ENCODE measurements around the gene DNAAF1. TPM values are rescaled to one million over a fixed set of nuclear protein-coding genes. Genes with fewer than 3 reads are reported as not detected.

The DNAAF1 gene
- total and polyA plus RNA-seq, 2 donors (not counting 3 experiments of a cell fraction or from before 2014, with no cell fraction given): 0.01 TPM; not detected in 1

DNA sequence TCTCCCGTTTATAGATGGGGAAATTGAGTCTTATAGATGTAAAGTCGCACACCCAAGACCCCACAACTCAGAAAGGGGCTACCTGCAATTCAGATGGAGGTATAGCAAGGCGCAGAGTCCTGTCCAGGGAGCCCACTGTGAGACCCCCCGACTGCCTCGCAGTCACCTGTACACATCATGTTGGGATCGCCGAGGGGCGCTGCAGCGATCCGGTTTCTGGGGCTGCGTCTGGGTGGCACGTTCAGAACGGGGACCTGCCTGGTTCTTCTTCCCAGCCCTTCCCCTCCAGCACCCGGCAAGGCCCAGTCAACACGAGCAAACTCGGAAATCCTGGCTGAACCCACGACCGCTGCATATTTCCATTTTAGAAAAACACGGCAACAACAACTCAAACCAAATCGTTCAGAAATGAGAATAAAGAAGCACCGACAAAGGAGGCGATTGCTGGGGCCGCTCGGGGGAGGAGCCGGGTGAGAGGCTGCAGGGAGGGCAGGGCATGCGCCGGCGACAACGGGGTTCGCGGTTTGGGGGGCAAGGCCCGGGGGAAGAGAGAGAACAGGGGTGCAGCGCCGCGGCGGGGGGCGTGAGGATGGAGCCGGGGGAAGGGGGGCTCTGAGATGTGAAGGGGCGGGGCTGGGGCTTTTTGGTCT lies 774 bp upstream of the DNAAF1 start:
- dilution Hi-C loops (cut with MboI; ENCODE audit: extremely low pct_ligation_motif_present, low sequenced_read_pairs) (no loop called here), intact Hi-C loops (cut with micrococcal nuclease) (loop anchor here (2.0 kb wide), 2 partner anchors 28 to 40 kb away; partner anchors contain the start of gene MBTPS1)
- DNase-seq (ENCODE audit: low read depth, low spot score) (peak; percentile 48), FAIRE-seq (peak; percentile 73)
- Histone ChIP-seq H3K4me2 (ENCODE audit: insufficient read depth, low read length) (peak overlapping the region; percentile 80), H3K27me3 (ENCODE audit: control insufficient read depth in 2 of 2, insufficient read depth in 2 of 2, low read length in 2 of 2) (peaks cover 0 to 4% of the 10 kb centered on the region in 2 experiments), H3K4me3 (replicated peaks in 1 of 3; ENCODE audit: insufficient read depth in 1 of 3, low read depth in 1 of 3, low read length in 3 of 3) (peak overlapping the region; percentile 62 to 91 (median 85)), H3K27ac (ENCODE audit: insufficient read depth, low read depth, low read length) (no peak overlapping the region), H3K9me1 (replicated peaks; ENCODE audit: control insufficient read depth, extremely low read depth, insufficient read depth, low read length) (no peaks in the 10 kb centered on the region), H4K20me1 (replicated peaks; ENCODE audit: control insufficient read depth, extremely low read depth, insufficient read depth, low read length) (peaks cover 5% of the 10 kb centered on the region), H3K9ac (replicated peaks; ENCODE audit: extremely low read depth, insufficient read depth, low read length) (peak overlapping the region; percentile 46), H3K9me3 (replicated peaks; ENCODE audit: control insufficient read depth, insufficient read depth, low read length) (no peaks in the 10 kb centered on the region), H3K79me2 (ENCODE audit: control insufficient read depth, insufficient read depth, low read length) (peaks cover 11% of the 10 kb centered on the region), H3K4me1 (ENCODE audit: control insufficient read depth, extremely low read depth, insufficient read depth, low read length) (peaks cover 5% of the 10 kb centered on the region), H3K36me3 (ENCODE audit: control insufficient read depth in 2 of 2, extremely low read depth in 1 of 2, insufficient read depth in 2 of 2, low read length in 2 of 2) (no peaks in the 10 kb centered on the region), H2AFZ (ENCODE audit: low read depth, low read length) (peak overlapping the region; percentile 22)
- TF ChIP-seq GATA2 (IDR thresholded peaks at IDR 0.05; ENCODE audit: insufficient read depth, insufficient read length, low read depth, low read length): no peak
- TF ChIP-seq, protein P1, sequence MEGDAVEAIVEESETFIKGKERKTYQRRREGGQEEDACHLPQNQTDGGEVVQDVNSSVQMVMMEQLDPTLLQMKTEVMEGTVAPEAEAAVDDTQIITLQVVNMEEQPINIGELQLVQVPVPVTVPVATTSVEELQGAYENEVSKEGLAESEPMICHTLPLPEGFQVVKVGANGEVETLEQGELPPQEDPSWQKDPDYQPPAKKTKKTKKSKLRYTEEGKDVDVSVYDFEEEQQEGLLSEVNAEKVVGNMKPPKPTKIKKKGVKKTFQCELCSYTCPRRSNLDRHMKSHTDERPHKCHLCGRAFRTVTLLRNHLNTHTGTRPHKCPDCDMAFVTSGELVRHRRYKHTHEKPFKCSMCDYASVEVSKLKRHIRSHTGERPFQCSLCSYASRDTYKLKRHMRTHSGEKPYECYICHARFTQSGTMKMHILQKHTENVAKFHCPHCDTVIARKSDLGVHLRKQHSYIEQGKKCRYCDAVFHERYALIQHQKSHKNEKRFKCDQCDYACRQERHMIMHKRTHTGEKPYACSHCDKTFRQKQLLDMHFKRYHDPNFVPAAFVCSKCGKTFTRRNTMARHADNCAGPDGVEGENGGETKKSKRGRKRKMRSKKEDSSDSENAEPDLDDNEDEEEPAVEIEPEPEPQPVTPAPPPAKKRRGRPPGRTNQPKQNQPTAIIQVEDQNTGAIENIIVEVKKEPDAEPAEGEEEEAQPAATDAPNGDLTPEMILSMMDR (IDR thresholded peaks at IDR 0.05; ENCODE audit: extremely low read depth in 1 of 2, insufficient read depth in 1 of 2, low read depth in 1 of 2, low read length in 2 of 2): peak in 1 of 2 donors; percentile 7
- BruUV-seq (replicated peaks): TSS peak; percentile 53
- POLR2A ChIA-PET: no interaction called here
- CTCF ChIA-PET: interaction anchor here (1.0 to 2.3 kb wide), 5 partner anchors 10 to 188 kb away, joined by 3 to 12 read pairs (median 5); partner anchors contain the start of genes MBTPS1 and TAF1C

DNA sequence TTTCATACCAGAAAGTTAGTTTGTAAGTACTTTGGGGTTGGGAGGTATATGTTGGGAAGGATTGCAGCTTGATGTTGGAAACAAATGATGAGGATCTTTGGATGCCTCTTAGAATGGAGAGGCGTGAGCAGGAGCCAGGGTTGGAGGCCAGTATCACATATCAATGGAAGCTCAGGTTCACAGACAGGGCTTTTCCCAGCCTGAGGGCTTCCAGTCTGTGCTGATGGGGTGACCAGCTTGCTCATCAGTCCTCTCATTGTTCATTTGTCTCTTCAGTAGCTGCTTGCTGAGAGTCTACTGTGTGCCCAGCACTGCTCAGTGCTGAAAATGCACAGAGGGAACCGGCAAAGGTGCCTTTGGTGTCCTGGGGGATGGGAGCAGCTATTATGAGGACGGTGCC lies 5.8 kb downstream of the DNAAF1 start:
- no peak for DNase-seq (ENCODE audit: low read depth, low spot score)

More for the DNA sequence above, 5.8 kb downstream of the DNAAF1 start:
- no peak overlapping the region for H3K27ac ChIP-seq (ENCODE audit: insufficient read depth, low read depth, low read length)
- H3K4me3 ChIP-seq (replicated peaks in 1 of 3; ENCODE audit: insufficient read depth in 1 of 3, low read depth in 1 of 3, low read length in 3 of 3): no peak overlapping the region
- H4K20me1 ChIP-seq (replicated peaks; ENCODE audit: control insufficient read depth, extremely low read depth, insufficient read depth, low read length): no peaks in the 10 kb centered on the region
- no peaks in the 10 kb centered on the region for H3K9me1 ChIP-seq (replicated peaks; ENCODE audit: control insufficient read depth, extremely low read depth, insufficient read depth, low read length)
- POLR2A ChIA-PET: no interaction called here
- intact Hi-C loops (cut with micrococcal nuclease): no loop called here
- dilution Hi-C loops (cut with MboI; ENCODE audit: extremely low pct_ligation_motif_present, low sequenced_read_pairs): no loop called here
- H2AFZ ChIP-seq (ENCODE audit: low read depth, low read length): no peak overlapping the region
- TF ChIP-seq FOS (IDR thresholded peaks at IDR 0.05; ENCODE audit: borderline replicate concordance, insufficient read depth, low read length) (no peak), EZH2 (IDR thresholded peaks at IDR 0.05; ENCODE audit: borderline replicate concordance, low read depth, low read length, severe bottlenecking) (no peak), POLR2AphosphoS5 (IDR thresholded peaks at IDR 0.05; ENCODE audit: insufficient read depth, low read depth, low read length) (no peak)
- TF ChIP-seq, protein P2, sequence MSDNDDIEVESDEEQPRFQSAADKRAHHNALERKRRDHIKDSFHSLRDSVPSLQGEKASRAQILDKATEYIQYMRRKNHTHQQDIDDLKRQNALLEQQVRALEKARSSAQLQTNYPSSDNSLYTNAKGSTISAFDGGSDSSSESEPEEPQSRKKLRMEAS (IDR thresholded peaks at IDR 0.05; ENCODE audit: insufficient read depth, insufficient read length): no peak
- no peak overlapping the region for H3K4me2 ChIP-seq (ENCODE audit: insufficient read depth, low read length)
- H3K4me1 ChIP-seq (ENCODE audit: control insufficient read depth, extremely low read depth, insufficient read depth, low read length): no peaks in the 10 kb centered on the region
- FAIRE-seq: no peak
- BruUV-seq (replicated peaks): no TSS peak
- H3K36me3 ChIP-seq (ENCODE audit: control insufficient read depth in 2 of 2, extremely low read depth in 1 of 2, insufficient read depth in 2 of 2, low read length in 2 of 2): no peaks in the 10 kb centered on the region
- CTCF ChIA-PET: interaction anchor here (2.2 kb wide), 1 partner anchor 36 kb away, joined by 12 read pairs; the partner anchor contains the start of gene TAF1C
- H3K27me3 ChIP-seq (ENCODE audit: control insufficient read depth in 2 of 2, insufficient read depth in 2 of 2, low read length in 2 of 2): peaks cover 4 to 8% of the 10 kb centered on the region in 2 experiments
- no peaks in the 10 kb centered on the region for H3K79me2 ChIP-seq (ENCODE audit: control insufficient read depth, insufficient read depth, low read length)
- no peaks in the 10 kb centered on the region for H3K9me3 ChIP-seq (replicated peaks; ENCODE audit: control insufficient read depth, insufficient read depth, low read length)
- no peak overlapping the region for H3K9ac ChIP-seq (replicated peaks; ENCODE audit: extremely low read depth, insufficient read depth, low read length)
